CD4-positive, alpha-beta T cell treated with Interferon alpha-2 for 1 hour (primary cell): ENCODE data around the gene ST14.
"Not testable (repeated sequence)": the region's sequence is repeated elsewhere in the genome, so short reads cannot be mapped to it uniquely, and the experiment has no call there.

Experiments
- DNase-seq, 2 donors: peaks; one replicate each; pipeline ENCODE4 v3.0.0-alpha.2; 2020 to 2022

The ST14 gene

DNA sequence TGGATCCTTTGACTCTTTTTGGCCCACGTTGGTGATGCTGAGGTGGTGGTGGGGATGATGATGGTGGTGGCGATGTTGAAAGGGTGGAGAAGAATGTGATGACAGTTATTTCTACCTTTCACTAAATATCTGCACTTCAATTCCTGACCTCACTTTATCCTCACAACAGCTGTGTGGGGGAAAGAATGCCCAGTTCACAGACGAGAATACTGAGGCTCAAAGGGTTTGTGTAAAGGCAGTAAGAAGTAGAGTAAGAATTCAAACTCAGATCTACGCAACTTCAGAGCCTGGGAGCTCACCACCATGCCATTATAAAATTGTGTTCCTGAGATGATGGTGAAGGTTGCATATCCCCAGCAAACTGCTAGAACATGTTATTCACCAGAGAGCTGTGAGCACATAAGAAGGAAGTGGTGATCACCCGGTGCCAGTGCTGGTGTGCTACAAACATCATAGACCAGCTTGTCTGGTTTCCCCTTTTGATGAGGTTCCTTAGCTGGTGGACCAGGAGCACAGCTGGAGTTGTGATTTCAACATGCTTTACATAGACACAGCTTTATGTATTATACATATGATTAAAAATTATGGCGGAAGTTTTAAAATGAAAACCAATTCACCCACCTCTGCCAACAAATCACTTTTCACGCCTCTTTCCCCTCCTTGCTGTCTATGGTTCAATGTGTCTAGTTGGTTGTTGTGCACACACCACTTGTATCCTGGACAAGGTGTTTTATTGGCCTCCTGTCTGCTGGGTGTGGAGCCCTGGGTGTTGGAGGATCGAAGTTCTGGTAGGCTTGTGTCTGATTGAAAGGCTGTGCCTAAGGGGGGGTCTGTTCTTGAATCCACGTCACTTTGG, 6.2 kb downstream of the ST14 start:
- DNase-seq, result peak in 1 of 2 donors; percentile 43

DNA sequence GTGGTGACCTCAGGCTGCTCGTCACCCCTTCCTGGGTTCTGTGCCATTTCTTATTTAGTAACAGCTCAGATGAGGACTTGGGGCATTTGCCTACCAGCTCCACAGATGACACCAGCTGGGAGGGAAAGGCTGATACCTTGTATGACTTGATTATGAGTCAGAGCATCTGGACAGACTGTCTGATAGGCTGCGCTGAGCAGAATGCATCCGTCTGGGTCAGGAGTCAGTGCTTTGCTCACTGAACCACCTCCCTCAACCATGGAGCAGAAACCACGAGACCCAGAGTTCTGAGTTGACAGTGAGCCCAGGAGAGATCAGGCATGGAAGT, 6.8 kb downstream of the ST14 start:
- DNase-seq, result peak in 1 of 2 donors; percentile 39

DNA sequence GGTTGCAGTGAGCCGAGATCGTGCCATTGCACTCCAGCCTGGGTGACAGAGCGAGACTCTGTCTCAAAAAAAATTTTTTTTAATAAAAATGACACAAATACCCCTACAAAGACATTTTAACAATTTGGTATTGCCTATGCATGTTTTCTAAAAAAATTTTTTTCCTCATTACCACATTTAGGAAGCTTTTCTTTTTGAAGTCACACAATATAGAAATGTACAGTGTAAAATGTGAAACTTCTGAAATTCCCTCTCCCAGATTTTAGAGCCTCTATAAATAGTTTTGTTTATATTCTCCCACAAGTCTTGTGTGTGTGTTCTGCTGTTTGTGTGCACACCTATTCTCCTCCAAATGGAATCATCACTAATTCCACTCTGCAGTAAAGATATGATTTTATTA, 7.6 kb downstream of the ST14 start:
- no peak for DNase-seq

DNA sequence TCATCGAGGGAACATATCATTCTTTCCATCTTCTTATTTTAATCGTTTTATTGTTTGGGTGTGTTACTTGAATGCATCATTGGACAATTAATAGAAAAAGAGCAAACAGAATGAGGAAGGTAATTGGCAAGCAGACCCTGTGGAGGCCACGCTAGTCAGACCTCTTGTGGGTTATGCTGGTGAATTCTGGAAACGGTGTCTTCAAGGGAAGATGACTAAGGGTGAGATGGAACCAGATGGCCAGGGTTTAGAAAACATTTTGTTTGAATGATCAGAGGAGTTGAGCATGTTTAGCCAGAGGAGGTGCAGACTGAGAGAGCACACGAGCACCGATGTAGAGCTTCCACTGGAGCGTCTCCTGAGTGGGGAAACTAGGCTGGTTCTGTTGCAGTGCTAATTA, 8.5 kb downstream of the ST14 start:
- no peak for DNase-seq

DNA sequence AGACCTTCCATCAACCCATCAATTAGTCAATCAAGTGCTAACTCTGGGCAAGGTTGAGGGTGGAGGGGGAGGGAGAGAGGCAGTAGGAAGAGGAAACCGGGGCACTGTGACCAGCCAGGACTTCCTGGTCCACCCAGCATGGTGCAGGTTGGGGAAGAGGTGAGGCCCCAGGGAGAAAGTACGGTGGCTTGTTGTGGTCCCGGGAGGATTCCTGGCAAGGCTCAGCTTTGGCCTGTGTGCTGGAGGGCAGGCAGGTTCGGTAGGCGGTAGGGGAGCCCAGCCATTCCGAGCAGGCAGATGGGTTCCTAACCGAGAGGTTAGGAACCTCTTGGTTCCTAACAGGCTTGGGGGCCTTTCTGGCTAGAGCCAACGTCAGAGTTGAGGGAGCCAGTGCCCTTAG, 10.8 kb downstream of the ST14 start:
- DNase-seq, result no peak

DNA sequence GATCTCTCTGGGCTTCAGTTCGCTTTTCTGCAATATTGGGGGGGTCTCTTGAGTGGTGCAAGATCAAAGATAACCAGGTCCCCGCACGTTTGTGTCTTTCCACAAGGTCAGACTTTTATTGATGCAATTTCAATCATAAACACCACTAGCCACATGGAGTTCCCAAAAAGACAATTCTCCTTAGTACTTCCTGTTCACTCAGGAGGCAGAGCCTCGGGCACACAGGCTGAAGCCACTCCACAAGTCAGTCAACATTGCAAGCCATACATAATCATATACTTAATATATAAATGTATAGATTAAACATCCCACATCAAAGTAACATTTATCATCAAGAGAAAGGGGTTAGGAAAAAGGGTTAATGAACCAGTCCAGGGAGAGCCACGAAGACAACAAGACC, 12.0 kb downstream of the ST14 start:
- DNase-seq, result no peak

DNA sequence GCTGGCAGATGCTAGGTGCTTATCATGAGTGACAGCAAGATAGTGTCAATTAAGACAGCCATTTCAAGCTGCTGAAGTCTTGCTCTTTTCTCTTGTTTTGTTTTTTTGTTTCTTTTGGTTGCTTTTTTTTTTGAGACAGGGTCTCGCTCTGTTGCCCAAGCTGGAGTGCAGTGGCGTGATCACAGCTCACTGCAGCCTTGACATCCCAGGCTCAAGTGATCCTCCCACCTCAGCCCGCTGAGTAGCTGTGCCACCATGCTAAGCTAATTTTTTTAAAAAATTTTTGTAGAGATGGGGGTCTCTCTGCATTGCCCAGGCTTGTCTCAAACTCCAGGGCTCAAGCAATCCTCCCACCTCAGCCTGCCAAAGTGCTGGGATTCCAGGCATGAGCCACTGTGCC, 12.4 kb downstream of the ST14 start:
- not testable (repeated sequence) for DNase-seq

DNA sequence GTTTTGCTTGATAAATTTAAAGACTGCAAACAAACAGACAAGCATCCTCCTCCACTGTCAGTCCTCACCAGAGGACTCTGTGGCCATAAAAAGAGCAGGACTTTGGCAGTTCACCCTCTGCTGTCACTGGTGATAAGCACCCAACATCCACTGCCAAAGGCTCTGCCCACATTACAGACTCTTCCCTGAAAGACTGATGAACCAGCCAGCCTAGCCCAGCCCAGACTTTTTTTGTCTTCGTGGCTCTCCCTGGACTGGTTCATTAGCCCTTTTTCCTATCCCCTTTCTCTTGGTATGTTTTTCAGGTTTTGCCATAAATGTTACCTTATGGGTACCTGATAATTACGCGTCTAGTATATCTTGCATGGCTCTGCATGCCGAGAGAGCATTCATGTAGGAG, 15.1 kb downstream of the ST14 start:
- no peak for DNase-seq

DNA sequence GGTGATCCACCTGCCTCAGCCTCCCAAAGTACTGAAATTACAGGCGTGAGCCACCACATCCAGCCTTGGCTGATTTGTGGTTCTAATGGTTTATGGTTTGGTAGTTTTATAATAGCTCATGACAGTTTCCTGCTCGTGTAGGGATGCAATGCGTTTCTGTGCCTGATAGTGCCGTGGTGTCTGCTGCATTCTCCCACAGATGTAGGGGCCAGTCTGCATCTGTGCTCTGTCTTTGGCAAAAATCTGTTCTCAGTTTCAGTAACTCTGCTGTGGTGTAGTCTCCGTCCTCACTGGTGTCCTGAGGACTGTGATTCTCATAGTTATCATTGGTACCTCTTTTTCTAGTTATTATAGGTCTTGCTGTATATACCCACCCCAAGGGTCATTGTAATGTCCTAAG, 16.3 kb downstream of the ST14 start:
- DNase-seq, result no peak

DNA sequence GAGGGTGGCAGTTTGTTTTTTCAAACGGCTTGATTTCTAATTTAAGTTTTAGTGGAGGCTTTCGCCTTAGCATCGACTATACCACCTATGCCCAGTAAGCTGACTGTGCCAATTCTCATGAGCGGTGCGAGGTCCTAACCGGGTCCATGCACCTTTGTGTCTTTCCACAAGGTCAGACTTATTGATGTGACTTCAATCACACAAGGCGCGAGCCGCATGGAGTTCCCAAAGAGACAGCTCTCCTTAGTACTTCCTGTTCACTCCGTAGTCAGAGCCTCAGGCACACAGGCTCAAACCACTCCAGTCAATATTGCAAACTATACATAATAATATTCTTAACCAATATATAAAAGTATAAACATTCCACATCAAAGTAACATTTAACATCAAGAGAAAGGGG, 18.2 kb downstream of the ST14 start:
- no peak for DNase-seq

DNA sequence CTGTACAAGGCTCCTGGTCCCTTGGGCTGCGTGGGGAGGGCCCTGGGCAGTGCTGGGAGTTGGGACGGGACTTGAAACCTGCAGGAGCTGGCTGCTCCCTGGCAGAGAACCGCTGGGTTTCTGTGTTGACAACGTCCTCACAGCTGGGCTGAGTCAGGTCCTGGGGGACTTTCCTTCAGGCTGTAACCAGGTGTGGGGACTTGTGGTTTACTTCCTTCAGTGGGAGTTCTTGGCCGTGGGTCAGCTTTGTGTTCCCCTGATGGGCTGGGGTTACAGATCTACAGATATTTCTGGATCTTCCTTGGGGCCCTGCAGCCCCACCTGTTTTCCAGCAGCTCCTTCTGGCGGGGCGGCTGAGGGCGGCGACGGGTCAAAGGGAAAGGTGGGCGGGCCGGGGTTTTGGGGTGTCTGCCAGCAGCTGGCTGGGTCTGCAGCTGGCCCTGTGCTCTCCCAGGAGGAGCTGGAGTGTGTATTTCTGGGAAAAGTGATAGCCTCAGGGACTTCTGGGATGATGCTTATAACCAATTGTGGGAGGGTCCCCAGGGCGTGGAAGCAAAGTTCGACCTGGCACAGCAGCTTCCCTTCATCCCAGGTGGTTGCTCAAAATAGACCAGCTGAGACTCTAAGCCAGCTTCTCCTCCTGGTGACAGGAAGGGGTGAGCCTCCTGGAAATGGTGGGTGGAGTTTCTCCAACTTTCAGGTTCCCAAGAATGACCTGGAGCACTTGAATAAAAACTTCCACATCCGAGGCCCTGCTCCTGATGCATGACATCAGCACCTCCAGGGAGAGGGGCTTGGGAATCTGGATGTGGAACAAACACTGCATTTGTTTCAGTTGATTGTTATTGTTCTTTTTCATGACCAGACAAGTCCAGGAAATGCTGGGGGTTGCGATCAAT, 19.1 kb downstream of the ST14 start:
- no peak for DNase-seq

DNA sequence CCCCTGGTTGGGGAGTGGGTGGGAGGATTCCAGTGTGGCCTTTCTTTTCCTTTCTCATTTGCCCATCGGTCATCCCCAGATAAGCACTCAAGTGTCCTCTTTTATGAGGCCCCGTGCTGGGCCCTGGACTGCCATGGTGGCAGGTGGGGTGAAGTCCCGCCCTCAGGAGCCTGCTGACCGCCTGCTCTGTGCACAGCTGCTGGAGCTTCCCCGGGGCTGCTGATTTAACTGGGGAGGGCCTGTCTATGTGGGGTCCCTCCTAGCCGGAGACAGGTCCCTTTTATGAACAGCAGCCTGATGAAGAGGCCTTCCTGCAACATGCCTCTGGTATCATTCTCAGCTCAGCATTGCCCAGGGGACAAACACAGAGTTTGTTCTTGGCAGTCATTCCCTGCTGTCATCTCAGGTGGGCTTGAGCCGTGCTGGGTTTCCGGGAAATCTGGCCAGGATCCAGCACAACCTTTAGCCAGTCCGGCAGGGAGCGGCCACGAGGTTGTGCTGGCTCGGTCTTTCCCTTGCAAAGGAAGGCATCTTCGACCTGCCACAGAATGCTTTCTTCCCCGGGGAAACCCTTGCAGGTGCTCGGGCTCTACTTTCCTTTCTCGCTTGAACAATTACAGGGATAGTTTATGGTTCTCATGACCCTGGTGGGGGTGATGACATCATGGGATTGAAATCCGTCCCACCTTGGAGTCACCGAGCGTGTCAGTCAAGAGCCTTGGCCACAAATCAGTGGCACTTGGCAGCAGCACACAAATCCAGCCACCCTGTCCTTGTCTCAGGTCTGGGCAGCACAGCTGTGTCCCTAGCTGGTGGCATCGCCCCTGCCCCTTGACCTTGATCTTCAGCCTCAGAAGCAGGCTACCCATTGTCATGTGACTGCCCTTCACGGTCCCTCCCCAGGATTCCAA, 20.1 kb downstream of the ST14 start:
- DNase-seq, result no peak

DNA sequence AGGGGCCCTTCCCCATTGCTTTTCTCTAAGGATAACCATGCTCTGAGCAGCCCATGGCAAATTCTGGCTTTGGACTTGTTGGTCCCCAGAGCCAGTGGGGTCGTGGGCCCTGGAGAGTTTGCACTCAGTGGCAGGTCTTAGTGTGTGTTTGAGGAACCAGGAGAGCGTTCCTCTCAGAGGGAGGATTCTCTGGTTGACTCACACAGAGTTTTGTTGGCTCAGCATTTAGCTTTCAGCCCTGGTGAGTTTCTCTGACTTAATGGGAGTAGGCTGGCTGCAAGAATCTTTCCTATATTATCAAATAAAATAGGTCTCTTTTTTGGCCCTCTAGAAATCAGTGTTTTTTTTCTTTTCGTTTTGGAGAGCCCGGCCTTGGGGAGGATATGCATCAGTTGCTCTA, 20.9 kb downstream of the ST14 start:
- no peak for DNase-seq

DNA sequence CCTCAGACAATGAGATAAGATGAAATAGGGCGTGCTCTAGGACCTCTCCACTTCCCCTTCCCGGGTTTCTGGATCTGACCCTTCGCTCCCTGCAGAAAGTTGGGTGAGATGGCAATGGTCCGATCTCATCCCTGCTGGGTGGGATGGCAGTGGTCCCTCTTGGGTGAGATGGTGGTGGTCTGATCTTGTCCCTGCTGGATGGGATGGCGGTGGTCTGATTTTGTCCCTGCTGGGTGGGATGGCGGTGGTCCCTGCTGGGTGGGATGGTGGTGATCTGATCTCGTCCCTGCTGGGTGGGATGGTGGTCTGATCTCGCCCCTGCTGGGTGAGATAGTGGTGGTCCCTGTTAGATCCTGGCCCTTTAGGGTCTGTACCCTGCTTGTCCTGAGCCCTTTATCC, 21.3 kb downstream of the ST14 start:
- no peak for DNase-seq

DNA sequence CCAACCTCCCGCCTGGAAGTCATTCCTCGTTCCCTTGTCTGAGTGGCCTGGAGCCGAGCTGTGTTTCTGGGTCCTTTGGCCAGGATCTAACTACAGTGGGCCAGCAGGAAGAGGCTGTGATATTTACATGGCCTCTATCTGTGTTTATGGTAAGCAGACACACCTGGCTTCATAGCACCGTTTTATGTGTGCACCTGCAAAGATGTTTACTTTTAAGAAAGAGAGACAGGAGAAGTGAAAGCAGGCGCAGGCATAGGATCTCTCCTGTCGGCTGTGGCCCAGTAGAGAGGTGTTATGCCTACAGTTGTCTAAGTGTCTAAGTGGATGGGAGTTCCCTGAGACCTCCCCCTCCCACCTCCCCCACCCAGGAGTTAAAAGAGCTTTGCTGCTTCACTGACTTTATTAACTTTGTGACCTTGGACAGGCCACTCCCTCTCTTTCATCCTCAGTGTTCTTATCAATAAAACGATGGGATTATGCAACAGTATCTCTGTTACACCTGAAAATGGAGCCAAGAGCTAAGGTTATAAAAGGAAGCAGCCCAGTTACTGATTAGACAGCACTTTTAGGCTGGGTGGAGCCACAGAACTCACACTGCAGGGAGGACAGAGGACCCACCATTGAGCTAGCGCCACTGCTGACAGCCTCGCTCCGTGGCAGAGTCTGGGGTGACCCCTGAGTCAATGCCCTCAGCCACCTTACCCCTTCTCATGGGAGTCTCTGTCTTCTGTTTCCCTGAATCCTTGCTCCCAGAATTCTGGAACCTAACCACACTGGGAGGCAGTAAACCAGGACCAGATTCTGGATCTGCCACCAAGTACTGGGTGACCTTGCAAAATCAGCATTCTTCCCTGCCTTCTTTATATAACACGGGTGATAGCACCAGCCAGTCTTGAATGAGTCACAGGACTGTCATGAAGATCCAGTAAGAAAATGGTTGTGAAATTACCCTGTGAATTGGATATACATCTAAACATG, 22.0 kb downstream of the ST14 start:
- DNase-seq, result peak in 1 of 2 donors; percentile 26

DNA sequence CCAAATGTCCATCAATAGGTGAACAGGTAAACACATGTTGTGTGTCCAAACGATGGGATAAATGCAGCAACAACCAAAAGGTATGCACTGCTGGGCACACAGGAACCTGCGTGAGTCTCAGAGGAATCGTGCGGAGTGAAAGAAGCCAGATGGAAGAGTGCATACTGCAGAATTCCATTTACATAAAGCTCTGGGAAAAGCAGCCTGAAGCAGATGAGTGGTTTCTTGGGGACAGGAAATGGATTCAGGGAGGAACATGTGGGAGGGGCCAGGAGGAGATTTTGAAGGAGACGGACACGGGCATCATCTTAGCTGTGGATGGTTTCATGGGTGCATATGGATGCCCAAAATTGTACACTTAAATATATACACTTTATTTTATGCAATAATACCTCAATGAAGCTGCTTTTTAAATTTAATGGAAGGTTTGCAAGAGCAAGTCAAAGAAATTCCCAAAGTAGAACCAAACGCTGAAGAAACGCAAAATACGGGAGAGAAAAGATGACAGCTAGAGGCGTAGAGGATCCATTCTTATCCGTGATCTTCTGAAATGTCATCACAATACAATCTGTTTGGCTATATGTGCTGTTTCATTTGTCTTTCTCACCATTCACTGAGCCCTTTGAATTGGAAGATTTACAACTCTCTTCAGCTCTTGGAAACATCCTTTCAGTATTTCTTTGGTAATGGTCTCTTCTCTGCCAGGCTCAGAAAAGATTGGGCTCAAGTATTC, 24.5 kb downstream of the ST14 start:
- no peak for DNase-seq

DNA sequence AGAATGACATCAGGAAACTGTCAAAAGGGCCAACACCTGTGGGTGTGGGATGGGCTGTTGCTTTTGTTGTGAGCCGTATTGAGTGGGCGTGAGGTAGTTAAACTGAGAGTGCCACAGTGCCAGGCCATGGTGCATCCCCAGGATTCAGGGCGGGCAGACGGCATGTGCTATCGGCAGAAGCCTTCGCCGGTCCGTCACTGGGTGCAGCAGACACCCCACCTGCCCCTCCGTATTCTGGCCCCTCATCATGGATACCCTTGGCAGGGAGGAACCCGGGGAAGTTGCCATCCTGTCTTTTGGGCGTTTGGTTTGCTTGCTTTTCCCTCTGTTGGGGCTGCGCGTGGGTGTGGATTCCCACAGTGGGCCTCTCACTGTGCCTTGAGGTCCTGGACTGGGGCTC, 27.5 kb downstream of the ST14 start:
- DNase-seq, result no peak

DNA sequence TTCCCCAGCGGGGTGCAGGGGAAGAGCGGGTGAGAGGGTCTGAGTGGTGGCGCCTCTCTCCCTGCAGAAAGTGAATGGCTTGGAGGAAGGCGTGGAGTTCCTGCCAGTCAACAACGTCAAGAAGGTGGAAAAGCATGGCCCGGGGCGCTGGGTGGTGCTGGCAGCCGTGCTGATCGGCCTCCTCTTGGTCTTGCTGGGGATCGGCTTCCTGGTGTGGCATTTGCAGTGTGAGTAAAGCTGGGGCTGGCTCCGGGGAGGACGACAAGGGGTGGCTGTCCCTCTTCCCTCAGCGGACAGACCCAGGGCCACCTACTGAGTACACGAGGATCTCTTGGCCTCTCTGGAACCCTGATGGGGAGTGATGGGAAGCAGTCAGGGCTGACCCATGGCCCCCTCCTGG, 28.5 kb downstream of the ST14 start:
- DNase-seq, result no peak

DNA sequence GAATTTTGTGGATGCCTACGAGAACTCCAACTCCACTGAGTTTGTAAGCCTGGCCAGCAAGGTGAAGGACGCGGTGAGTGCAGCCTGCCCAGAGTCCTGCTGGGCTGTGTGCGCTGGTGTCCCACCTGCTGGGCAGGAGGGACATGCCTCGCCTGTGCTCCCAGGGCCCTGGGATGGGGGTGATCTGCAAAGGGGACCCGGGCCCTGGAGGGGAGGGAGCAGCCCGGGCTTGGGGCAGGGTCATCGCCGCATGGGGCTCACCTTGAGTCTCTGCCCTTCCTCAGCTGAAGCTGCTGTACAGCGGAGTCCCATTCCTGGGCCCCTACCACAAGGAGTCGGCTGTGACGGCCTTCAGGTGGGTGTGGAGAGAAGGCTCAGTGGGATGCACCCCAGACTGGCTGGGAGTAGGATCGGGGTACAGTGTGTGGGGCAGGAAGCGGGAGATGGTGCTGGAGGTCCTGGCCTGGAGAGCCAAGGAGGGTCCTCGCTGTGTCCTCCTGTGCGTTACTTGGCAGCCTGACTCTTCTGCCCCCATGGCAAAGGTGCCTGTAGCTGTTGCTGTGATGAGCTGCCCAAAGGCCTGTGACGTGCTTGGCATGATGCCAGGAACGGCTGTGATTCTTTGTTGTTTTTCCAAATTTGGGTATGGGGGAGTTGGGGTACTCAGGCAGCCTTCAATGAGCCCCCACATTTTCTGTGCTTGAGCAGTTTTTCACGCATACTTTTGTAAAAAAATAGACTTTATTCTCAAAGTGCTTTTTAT, 29.2 kb downstream of the ST14 start:
- DNase-seq, result no peak

DNA sequence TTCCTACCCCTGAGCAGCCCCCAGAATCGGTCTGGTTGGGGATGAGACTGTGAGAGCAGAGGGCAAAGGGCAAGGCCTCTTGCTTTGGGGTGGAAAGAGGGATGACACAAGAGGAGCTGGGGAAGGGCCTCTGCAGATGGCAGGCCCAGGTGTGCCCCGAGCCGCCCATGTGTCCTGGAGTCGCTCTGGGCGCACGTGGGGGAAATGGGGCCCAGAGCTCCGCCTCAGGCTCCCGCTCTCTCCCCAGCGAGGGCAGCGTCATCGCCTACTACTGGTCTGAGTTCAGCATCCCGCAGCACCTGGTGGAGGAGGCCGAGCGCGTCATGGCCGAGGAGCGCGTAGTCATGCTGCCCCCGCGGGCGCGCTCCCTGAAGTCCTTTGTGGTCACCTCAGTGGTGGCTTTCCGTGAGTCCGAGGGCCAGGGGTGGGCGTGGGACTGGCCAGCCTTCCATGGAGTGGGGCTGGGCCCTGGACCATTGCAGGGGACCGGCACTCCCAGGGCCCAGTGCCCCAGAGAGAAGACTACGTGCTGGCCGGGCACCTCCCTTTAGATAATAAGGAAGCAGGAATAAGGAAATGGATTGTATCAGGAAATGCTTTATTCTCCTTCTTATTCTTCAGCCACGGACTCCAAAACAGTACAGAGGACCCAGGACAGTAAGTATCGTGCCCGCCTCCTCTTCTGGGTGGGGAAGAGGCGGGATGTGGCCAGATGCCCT, 30.1 kb downstream of the ST14 start:
- DNase-seq, result no peak
